K562 (cell line): ENCODE measurements around the gene ITGA1. TPM values are rescaled to one million over a fixed set of nuclear protein-coding genes. Genes with fewer than 3 reads are reported as not detected.

Experiments used
- ATAC-seq: fragments of 200-7000 bp; cut with Tn5 transposase; 3 replicates; pipeline ENCODE4 v1.9.1; 2020; ENCODE audit warnings: moderate library complexity
- BruUV-seq: library from RNA; stranded (reverse); fragments of 400-500 nt; replicated peaks from 2 replicates; lab custom pipeline; 2021; lab: Mats Ljungman, UMichigan
- CTCF ChIA-PET: fragments of 300-600 bp; formaldehyde crosslinking; extraction: SDS; loops from one replicate; lab custom pipeline; 2021; ENCODE audit warnings: low intra/inter-chr PET ratio; lab: Yijun Ruan, JAX
- POLR2A ChIA-PET: fragments of 300-600, 350-650 bp; sonication (Branson Sonifier 250); formaldehyde crosslinking; extraction: SDS; loops from one replicate; lab custom pipeline; 2021; ENCODE audit warnings: antibody characterized with exemption, inconsistent platforms; lab: Yijun Ruan, JAX
- DNase-seq, 4 experiments: peaks; one replicate each; pipeline versions ENCODE4 v3.0.0 to v3.0.0-alpha.2; 2011 to 2018; ENCODE audit warnings: low spot score in 3 of 4, mixed read lengths in 3 of 4; ENCODE audit errors: extremely low read depth in 1 of 4
- FAIRE-seq: peaks from 2 replicates; lab custom pipeline; 2011; peaks lifted over from hg19 to GRCh38; lab: Jason Lieb, UNC
- H2AFZ ChIP-seq: 2 replicates; pipeline ENCODE4 v1.6.0; 2011; ENCODE audit warnings: low read depth, low read length, control low read depth, inconsistent platforms
- H3K27ac ChIP-seq: fragments of 200-600 bp; 3 replicates; pipeline ENCODE4 v1.8.0; 2011; ENCODE audit warnings: low read depth, mild to moderate bottlenecking, control low read depth, inconsistent platforms, low read length, moderate library complexity, mixed read lengths; ENCODE audit errors: extremely low read depth
- H3K27me3 ChIP-seq, 2 experiments: fragments of 300-600 bp in 1 of 2; 2 replicates in 1 of 2; 3 replicates in 1 of 2; pipeline versions ENCODE4 v1.6.0 to v1.8.0; 2011; ENCODE audit warnings: inconsistent platforms in 2 of 2, low read length in 2 of 2, mild to moderate bottlenecking in 1 of 2, mixed read lengths in 1 of 2, moderate library complexity in 1 of 2; ENCODE audit not compliant: control insufficient read depth in 2 of 2, insufficient read depth in 2 of 2
- H3K36me3 ChIP-seq: fragments of 300-600 bp; 3 replicates; pipeline ENCODE4 v1.8.0; 2011; ENCODE audit warnings: mild to moderate bottlenecking, low read length, inconsistent platforms; ENCODE audit not compliant: control insufficient read depth, insufficient read depth
- H3K4me1 ChIP-seq, 2 experiments: fragments of 200-600 bp in 1 of 2; replicated peaks in 1 of 2; 2 replicates in 1 of 2; 3 replicates in 1 of 2; pipeline versions ENCODE4 v1.5.1 to v1.8.0; 2011; ENCODE audit warnings: inconsistent platforms in 2 of 2, low read length in 2 of 2, mild to moderate bottlenecking in 1 of 2, mixed read lengths in 1 of 2, moderate library complexity in 1 of 2; ENCODE audit not compliant: control insufficient read depth in 2 of 2, insufficient read depth in 2 of 2
- H3K4me2 ChIP-seq: 2 replicates; pipeline ENCODE4 v1.6.1; 2011; ENCODE audit warnings: low read length, control low read depth, inconsistent platforms, mixed read lengths; ENCODE audit not compliant: insufficient read depth
- H3K4me3 ChIP-seq: fragments of 200-600 bp; sonication (generic), shearing (Covaris generic); 2 replicates; pipeline ENCODE4 v1.5.1; 2016; ENCODE audit warnings: control low read depth, inconsistent platforms
- H3K79me2 ChIP-seq: fragments of 200-600 bp; 3 replicates; pipeline ENCODE4 v1.8.0; 2011; ENCODE audit warnings: low read length, inconsistent platforms; ENCODE audit not compliant: control insufficient read depth, insufficient read depth
- H3K9ac ChIP-seq, 2 experiments: 2 replicates each; pipeline versions ENCODE4 v1.6.0 to v1.6.1; 2011; ENCODE audit warnings: low read depth in 2 of 2, low read length in 2 of 2, control low read depth in 1 of 2, inconsistent platforms in 1 of 2, mild to moderate bottlenecking in 1 of 2, mixed read lengths in 1 of 2; ENCODE audit not compliant: insufficient read depth in 1 of 2
- H3K9me1 ChIP-seq: one replicate; pipeline ENCODE4 v1.6.0; 2011; ENCODE audit warnings: inconsistent platforms, mild to moderate bottlenecking, low read length, moderate library complexity; ENCODE audit not compliant: control insufficient read depth, insufficient read depth
- H3K9me3 ChIP-seq: replicated peaks from 2 replicates; pipeline ENCODE4 v1.5.1; 2011; ENCODE audit warnings: low read depth, low read length, inconsistent platforms; ENCODE audit not compliant: control insufficient read depth, insufficient read depth
- H4K20me1 ChIP-seq: replicated peaks from 2 replicates; pipeline ENCODE4 v1.6.1; 2011; ENCODE audit warnings: low read length, inconsistent platforms, mixed read lengths; ENCODE audit not compliant: control insufficient read depth, insufficient read depth
- GABPB2 ChIP-seq: fragments of 250-450 bp; sonication (Bioruptor Pico); conservative IDR thresholded peaks from 2 replicates; pipeline ENCODE4 v1.5.1; 2021; ENCODE audit warnings: mild to moderate bottlenecking
- GATA2 ChIP-seq: sonication (generic); formaldehyde crosslinking; IDR thresholded peaks from 2 replicates; pipeline ENCODE4 v1.4.0; 2020; ENCODE audit warnings: mild to moderate bottlenecking, missing genetic modification reagents
- HEY1 ChIP-seq: fragments of 250-450 bp; sonication (Bioruptor Pico); IDR thresholded peaks from 2 replicates; pipeline ENCODE4 v1.5.0; 2020; ENCODE audit warnings: mild to moderate bottlenecking, moderate library complexity, borderline replicate concordance
- HINFP ChIP-seq: fragments of 450-650 bp; conservative IDR thresholded peaks from 2 replicates; pipeline ENCODE4 v1.6.1; 2016; ENCODE audit warnings: missing genetic modification characterization, low read depth, mild to moderate bottlenecking, control low read depth, missing compliant biosample characterization
- HMGXB4 ChIP-seq: sonication (generic); formaldehyde crosslinking; IDR thresholded peaks from 2 replicates; pipeline ENCODE4 v1.8.1; 2023; ENCODE audit warnings: mild to moderate bottlenecking, missing genetic modification reagents
- HNRNPLL ChIP-seq: fragments of 200-400 bp; formaldehyde crosslinking; IDR thresholded peaks from 2 replicates; pipeline ENCODE4 v1.6.1; 2017; ENCODE audit warnings: low read length, low read depth, mild to moderate bottlenecking; ENCODE audit not compliant: poor library complexity, severe bottlenecking
- NR2F6 ChIP-seq: fragments of 450-650 bp; formaldehyde crosslinking; IDR thresholded peaks from 2 replicates; pipeline ENCODE4 v1.4.0; 2020; ENCODE audit warnings: mild to moderate bottlenecking
- PURB ChIP-seq: sonication (generic); formaldehyde crosslinking; IDR thresholded peaks from 2 replicates; pipeline ENCODE4 v1.9.0; 2021; ENCODE audit warnings: low read depth, mild to moderate bottlenecking, missing genetic modification reagents
- SP2 ChIP-seq: IDR thresholded peaks from 2 replicates; pipeline ENCODE4 v1.6.1; 2011; ENCODE audit warnings: mild to moderate bottlenecking, low read depth, low read length, moderate library complexity; ENCODE audit not compliant: poor library complexity, severe bottlenecking; ENCODE audit errors: extremely low read depth
- TEAD4 ChIP-seq, 2 experiments: sonication (generic) in 1 of 2; formaldehyde crosslinking in 1 of 2; IDR thresholded peaks; 2 replicates each; pipeline versions ENCODE4 v1.6.1 to v1.8.0; 2012 to 2022; ENCODE audit warnings: borderline replicate concordance in 1 of 2, inconsistent platforms in 1 of 2, low read length in 1 of 2, mild to moderate bottlenecking in 1 of 2, missing genetic modification reagents in 1 of 2
- ZNF436 ChIP-seq: fragments of 250-450, 450-650 bp; sonication (Bioruptor Pico); formaldehyde crosslinking; IDR thresholded peaks from 2 replicates; pipeline ENCODE4 v1.7.0; 2020; ENCODE audit warnings: mild to moderate bottlenecking
- ZNF507 ChIP-seq: conservative IDR thresholded peaks from 2 replicates; pipeline ENCODE4 v1.6.1; 2017; ENCODE audit warnings: missing genetic modification characterization, missing compliant biosample characterization
- ZSCAN29 ChIP-seq: fragments of 450-650 bp; IDR thresholded peaks from 2 replicates; pipeline ENCODE4 v1.6.1; 2017
- WGBS: fragments of 100-300 bp; shearing (Covaris generic); methylation state at CpG from one replicate; pipeline ENCODE4 v1.1.6; 2016; ENCODE audit warnings: low coverage, mixed read lengths; ENCODE audit not compliant: insufficient coverage; ENCODE audit errors: missing lambda C conversion rate; 5-methylcytosine and 5-hydroxymethylcytosine counted together
- in situ Hi-C: fragments of 300-500 bp; cut with MboI; formaldehyde crosslinking; loops from 4 replicates; pipeline ENCODE4 v1.15.0; 2018; ENCODE audit warnings: inconsistent platforms, mixed read lengths
- intact Hi-C: fragments of 100-400 bp; cut with micrococcal nuclease; formaldehyde crosslinking; loops from 2 replicates; pipeline ENCODE4 v1.14.2; 2022
- polyA plus RNA-seq, 8 experiments: library from polyadenylated mRNA; depleted of rRNA in 4 of 8; stranded (reverse) in 5 of 8; unstranded in 3 of 8; fragments of >200 nt; fragmentation: Nextera tagmentation in 2 of 8; fragmentation: Illumina TruSeq in 1 of 8; extraction: Ambion mirVana in 2 of 8; extraction: Trizol in 1 of 8; gene quantifications; 2 replicates each; pipeline versions ENCODE4 v1.2.1 to v1.2.3, GENCODE V29; 2011 to 2014; ENCODE audit warnings: inconsistent platforms in 1 of 8, missing spikeins in 1 of 8
- total RNA-seq, 7 experiments: library from RNA; depleted of rRNA in 6 of 7; stranded (reverse); fragments of >200 nt in 6 of 7; fragmentation: Illumina TruSeq in 2 of 7; extraction: Trizol in 2 of 7; gene quantifications; 2 replicates each; pipeline versions ENCODE4 v1.2.1 to v1.2.3, GENCODE V29; 2011 to 2021; ENCODE audit warnings: low replicate concordance in 1 of 7

Gene ITGA1
- total and polyA plus RNA-seq, 9 of the 15 experiments (the other 6 are each of a cell fraction or from before 2014, with no cell fraction given), result 0.04 to 0.22 TPM; not detected in 7

- Histone ChIP-seq H3K9me1 (no peaks in the 10 kb centered on the region), H3K4me1 (no peaks in the 10 kb centered on the region), H3K9ac (no peak overlapping the region), H3K4me3 (no peak overlapping the region), H3K4me2 (no peak overlapping the region), H2AFZ (no peak overlapping the region), H3K79me2 (no peaks in the 10 kb centered on the region), H3K27me3 (peaks cover 0 to 4% of the 10 kb centered on the region in 2 experiments; a peak in 2 of 5 replicates), H3K9me3 (no peaks in the 10 kb centered on the region), H3K27ac (no peak overlapping the region), H4K20me1 (no peaks in the 10 kb centered on the region), H3K36me3 (no peaks in the 10 kb centered on the region)
- WGBS, result 0% methylated on average over 5 of the region's 7 CpGs
- FAIRE-seq (no peak), DNase-seq (no peak), ATAC-seq (no peak)
- no TSS peak for BruUV-seq
- intact Hi-C loops (no loop called here), in situ Hi-C loops (no loop called here)
- CTCF ChIA-PET, result no interaction called here
- POLR2A ChIA-PET, result no interaction called here
- no peak for TF ChIP-seq NR2F6
- TF ChIP-seq HNRNPLL, result no peak
Observed at GRCh38 chr5:52943808-52944207, 156.1 kb downstream of the ITGA1 start.

- no peaks in the 10 kb centered on the region for H4K20me1 ChIP-seq
- WGBS, result 5% methylated on average over 4 of the region's 4 CpGs
- H2AFZ ChIP-seq, result no peak overlapping the region
- ChIA-PET POLR2A (no interaction called here), CTCF (interaction anchor here (0.5 kb wide), 1 partner anchor 369 kb away, joined by 3 read pairs; no protein-coding TSS in a partner anchor)
- peaks cover 0 to 4% of the 10 kb centered on the region in 2 experiments; a peak in 2 of 5 replicates for H3K27me3 ChIP-seq
- no peak overlapping the region; the same call in 1 of the 2 replicates for H3K4me2 ChIP-seq
- no TSS peak for BruUV-seq
- H3K4me3 ChIP-seq, result no peak overlapping the region
- in situ Hi-C loops (loop anchor here (5.0 kb wide), 1 partner anchor 152 kb away; no protein-coding TSS in a partner anchor), intact Hi-C loops (no loop called here)
- H3K79me2 ChIP-seq, result no peaks in the 10 kb centered on the region
- no peaks in the 10 kb centered on the region for H3K9me1 ChIP-seq
- H3K36me3 ChIP-seq, result no peaks in the 10 kb centered on the region
- no peaks in the 10 kb centered on the region for H3K4me1 ChIP-seq
- DNase-seq (no peak), ATAC-seq (no peak), FAIRE-seq (no peak)
- no peak overlapping the region for H3K27ac ChIP-seq
- H3K9me3 ChIP-seq, result no peaks in the 10 kb centered on the region
- no peak overlapping the region for H3K9ac ChIP-seq
- TF ChIP-seq ZNF436 (CRISPR knock-in tag) (no peak), TEAD4 (IDR thresholded peaks at IDR 0.05; ENCODE audit: low read length) (no peak), TEAD4 (CRISPR knock-in tag; IDR thresholded peaks at IDR 0.05; ENCODE audit: borderline replicate concordance) (no peak), GABPB2 (CRISPR knock-in tag) (no peak), HEY1 (CRISPR knock-in tag) (no peak), GATA2 (CRISPR knock-in tag) (no peak), ZNF507 (no peak), HMGXB4 (no peak), ZSCAN29 (no peak), HINFP (no peak), SP2 (no peak), PURB (no peak)
Observed at GRCh38 chr5:52945040-52945439, 157.3 kb downstream of the ITGA1 start.
